NCI-H226 (cell line): Measurements from ENCODE around the gene PLA2G2A.
"Not testable (repeated sequence)": the region's sequence is repeated elsewhere in the genome, so short reads cannot be mapped to it uniquely, and the experiment has no call there.

Source experiments
- DNase-seq: peaks from one replicate; pipeline ENCODE4 v3.0.0-alpha.2; 2015

PLA2G2A gene, protein sequence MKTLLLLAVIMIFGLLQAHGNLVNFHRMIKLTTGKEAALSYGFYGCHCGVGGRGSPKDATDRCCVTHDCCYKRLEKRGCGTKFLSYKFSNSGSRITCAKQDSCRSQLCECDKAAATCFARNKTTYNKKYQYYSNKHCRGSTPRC

DNA sequence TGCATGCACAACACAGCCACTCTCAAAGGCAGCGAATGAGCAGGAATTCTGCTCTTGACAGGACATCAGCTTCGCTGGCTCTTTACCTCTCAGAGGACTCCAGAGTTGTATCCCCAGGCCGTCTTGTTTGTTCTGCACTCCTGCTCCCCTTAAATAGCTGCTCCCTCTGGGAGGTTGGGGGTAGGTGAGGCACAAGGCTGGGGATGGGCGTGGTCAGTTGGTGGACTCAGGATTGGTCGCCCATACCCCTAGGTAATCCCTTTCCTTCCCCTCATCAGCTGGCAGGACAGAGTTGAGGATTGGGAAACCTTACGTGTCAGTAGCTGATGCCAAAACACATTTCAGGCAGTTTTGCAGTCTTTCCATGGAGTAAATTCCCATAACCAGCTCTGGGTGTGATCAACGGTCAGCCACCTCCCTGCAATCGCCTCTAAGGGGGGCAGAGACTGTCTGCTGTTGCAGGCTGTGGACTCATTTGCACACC is at the start of gene PLA2G2A:
Gene PLA2G2A (minus strand): TSS at position 125 of the 484 bp plus-strand sequence. CDS start 845 bp downstream, outside the sequence.
- no peak for DNase-seq

DNA sequence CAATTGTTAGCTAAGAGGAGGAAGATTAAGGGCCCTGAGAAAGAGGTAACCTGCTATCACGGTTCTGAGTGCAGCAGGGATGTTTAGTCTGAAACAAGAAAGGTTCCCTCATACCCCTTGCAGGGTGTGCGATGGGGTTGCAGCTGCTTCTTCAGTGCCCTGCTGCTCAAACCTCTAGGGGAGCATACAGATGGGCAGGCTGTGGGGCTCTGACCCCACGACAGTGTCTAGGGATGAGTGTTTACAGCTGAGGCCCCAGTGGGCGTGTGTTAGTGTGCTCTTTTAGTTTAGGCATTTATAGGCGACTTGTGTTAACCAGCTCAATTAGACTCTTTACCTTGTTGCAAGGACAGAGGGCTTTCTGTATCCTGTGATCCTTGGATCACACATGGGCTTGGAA is 49.3 kb upstream of the PLA2G2A start:
- no peak for DNase-seq

DNA sequence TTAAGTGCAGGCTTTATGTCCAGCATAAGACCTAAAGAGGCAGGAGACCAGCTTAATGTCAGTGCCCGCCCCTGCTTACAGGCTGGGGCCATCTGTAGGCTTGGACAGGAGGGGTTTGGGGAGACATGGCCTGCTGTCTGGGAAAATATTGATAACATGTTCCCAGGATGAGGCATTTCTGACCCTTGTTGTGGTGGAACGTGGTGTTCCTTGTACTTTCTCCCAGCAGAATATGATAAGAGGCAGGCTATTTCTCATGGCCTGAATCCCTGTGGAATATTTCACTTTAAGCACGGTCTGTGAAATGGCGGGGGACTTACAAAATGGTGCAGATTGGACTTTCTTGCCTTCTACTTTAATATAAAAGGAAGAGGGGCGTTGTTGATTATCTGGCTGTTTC is 48.7 kb upstream of the PLA2G2A start:
- no peak for DNase-seq

DNA sequence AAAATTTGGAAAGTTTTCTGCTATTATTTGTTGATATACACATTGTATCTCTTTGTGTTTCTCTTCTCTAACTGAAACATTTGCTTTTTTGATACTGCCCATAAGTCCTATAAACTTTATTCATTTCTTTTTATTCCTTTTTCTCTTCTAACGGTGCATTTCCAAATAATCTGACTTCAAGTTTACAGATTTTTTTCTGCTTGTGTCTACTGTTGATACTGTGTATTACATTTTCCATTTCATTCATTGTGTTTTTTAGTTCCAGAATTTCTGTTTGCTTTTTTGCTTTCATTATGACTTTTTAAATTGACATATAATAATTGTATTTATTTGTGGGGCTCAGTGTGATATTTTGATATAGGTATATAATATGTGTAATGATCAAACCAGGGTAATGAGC is 38.3 kb upstream of the PLA2G2A start:
- DNase-seq: no peak

DNA sequence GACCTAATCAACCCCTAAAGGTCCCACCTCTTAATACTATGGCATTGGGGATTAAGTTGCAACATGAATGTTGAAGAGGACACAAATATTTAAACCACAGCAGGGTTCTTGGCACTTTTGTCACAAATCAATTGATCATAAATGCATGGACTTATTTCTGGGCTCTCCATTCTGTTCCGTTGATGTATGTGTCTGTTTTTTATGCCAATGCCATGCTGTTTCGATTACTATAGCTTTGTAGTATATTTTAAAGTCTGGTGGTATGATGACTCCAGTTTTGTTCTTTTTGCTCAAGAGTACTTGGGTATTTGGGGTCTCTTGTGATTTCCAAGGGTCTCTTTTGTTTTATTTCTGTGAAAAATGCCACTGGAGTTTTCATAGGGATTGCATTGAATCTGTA is 34.7 kb upstream of the PLA2G2A start:
- no peak for DNase-seq

DNA sequence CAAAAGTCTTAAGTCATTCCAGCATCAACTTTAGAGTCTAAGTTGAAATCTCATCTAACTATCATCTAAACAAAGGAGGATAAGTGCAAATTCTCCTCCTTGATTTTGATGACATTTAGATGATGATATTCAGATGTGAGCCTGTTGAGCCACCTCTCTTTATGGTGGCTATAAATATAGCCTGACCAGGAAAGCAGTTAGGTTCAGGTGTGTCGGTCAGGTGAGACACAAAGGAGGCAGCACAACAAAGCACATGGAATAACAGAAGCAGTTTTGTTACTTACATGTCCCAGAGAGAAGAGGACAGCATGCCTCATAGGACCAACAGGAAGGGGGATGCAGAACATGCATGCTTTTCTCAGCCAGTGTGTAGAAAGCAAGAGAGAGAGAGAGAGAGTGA is 30.6 kb upstream of the PLA2G2A start:
- no peak for DNase-seq

DNA sequence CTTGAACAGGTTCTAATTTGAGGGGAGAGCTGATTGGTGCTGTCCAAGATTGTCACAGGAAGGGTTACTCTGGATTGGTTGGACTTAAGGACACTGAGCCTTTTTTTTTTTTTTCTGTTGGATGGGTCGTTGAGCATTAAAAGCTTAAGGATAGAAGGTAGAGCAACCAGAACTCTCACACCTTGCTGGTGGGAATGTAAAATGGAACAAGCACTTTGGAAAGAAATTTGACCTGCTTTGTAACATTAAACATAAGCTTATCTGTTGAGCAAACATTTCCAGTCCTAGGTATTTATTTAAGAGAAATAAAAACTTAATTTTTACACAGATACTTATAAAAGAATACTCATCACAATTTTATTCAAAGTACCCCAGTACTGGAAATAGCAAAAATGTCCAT is 29.8 kb upstream of the PLA2G2A start:
- DNase-seq: no peak

DNA sequence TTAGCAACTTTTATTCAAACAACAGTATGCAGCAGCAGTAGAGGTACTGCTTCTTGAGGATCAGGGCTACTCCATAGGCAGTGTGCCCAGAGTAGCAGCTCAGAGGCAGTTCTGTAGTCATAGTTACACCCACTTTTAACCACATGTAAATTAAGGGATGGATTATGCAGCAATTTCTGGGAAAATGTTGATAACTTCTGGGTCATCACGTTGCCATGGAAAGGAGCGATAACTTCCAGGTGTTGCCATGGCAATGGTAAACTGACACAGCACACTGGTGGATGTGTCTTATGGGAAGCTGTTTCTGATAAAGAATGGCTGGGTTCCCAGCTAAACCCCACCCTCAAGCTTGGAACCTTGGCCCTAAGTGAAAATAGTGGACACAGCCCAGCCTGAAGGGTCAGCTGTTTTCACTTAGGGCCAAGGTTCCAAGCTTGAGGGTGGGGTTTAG is 29.0 kb upstream of the PLA2G2A start:
- peak; percentile 31 for DNase-seq

DNA sequence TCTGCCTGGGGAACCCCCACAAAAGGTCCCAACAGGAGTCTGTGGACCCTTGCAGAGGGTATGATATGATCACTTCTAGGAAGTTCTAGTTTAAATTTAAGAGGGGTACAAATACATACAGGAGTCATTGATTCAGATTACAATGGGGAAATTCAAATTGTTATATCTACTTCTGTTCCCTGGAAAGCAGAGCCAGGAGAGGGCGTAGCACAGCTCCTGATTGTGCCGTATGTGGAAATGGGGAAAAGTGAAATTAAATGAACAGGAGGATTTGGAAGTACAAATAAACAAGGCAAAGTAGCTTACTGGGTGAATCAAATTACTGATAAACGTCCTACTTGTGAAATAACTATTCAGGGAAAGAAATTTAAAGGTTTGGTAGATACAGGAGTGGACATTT is 19.4 kb upstream of the PLA2G2A start:
- not testable (repeated sequence) for DNase-seq

DNA sequence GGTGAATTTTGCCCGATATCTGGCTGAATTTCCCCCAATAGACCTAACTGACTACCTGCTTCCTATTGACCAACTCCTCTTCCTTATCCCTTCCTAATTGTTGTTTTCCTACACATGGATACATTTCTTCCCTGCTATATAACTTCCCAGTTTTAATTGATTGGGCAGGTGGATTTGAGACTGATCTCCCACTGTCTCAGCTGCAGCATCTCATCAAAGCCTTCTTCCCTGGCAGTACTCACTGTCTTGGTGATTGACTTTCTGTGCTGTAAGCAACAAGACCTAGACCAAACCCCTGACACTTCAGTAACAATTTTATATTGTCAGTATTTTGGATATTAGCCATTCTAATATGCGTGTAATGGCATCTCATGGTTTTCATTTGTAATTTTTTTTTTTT is 11.3 kb upstream of the PLA2G2A start:
- DNase-seq: no peak

DNA sequence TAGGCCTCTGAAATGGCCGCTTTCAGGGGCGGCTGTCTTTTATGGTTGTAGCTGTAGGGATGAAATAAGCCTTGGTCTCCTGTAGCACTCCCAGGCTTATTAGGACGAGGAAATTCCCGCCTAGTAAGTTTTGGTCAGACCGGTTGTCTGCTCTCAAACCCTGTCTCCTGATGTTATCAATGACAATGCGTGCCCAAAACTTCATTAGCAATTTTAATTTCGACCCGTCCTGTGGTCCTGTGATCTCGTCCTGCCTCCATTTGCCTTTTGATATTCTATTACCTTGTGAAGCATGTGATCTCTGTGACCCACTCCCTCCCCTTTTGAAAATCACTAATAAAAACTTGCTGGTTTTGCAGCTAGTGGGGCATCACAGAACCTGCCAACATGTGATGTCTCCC is 10.8 kb upstream of the PLA2G2A start:
- not testable (repeated sequence) for DNase-seq

DNA sequence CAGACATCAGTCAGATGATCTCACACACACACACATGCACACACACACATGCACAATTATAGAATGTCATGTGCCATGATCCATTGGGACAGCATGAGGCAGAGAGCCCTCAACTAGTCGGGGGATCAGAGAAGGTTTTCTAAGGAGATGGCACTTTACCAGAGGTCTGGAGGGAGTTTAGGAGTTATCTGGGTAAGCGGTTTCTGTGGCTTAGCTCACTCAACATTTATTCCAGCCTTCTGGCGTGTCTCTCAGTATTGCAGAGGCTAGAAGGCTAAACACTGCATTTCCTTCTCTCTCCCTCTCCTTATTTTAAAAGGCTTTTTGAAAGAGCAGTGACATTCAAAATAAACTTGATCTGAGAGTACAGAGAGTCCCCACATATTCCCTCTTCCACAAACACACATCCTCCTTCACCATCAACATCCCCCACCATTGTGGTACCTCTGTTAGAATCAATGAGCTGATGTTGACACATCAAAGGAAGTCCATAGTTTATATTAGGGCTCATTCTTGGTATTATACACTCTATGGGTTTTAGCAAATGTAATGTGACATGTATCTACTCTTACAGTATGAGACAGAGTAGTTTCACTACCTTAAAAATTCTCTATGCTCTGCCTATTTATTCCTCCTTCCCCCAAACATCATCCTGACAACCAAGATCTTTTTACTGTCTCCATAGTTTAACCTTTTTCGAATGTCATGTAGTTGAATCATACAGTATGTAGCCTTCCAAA is 9.0 kb upstream of the PLA2G2A start:
- peak; percentile 13 for DNase-seq

DNA sequence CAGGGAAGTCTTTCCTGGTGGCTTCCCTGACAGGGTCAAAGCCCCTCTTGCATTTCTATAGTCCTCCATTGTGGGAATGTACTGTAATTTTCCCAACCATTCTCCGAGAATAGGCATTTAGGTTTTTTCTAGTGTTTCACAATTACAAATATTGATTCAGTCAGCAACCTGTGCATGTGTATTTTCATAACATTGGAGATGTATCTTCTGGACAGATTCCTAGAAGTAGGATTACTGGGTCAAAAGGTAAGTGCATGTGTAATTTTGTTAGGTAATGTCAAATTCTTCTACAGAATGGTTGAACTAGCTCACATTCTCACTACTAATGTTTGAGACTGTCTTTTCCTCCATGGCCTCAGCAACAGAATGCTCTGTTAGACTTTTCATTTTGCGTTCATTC is 8.3 kb upstream of the PLA2G2A start:
- no peak for DNase-seq

DNA sequence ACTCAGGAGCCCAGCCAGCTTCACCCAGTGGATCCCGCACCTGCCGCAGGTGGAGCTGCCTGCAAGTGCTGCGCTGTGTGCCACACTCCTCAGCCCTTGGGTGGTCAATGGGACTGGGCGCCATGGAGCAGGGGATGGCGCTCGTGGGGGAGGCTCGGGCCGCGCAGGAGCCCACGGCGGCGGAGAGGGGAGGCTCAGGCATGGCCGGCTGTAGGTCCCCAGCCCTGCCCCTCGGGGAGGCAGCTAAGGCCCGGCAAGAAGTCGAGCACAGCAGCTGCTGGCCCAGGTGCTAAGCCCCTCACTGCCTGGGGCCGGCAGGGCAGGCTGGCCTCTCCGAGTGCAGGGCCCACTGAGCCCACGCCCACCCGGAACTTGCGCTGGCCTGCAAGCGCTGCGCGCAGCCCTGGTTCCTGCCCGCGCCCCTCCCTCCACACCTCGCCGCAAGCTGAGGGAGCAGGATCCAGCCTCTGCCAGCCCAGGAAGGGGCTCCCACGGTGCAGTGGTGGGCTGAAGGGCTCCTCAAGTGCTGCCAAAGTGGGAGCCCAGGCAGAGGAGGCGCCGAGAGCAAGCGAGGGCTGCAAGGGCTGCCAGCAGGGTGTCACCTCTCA is 5.1 kb upstream of the PLA2G2A start:
- DNase-seq: not testable (repeated sequence)

DNA sequence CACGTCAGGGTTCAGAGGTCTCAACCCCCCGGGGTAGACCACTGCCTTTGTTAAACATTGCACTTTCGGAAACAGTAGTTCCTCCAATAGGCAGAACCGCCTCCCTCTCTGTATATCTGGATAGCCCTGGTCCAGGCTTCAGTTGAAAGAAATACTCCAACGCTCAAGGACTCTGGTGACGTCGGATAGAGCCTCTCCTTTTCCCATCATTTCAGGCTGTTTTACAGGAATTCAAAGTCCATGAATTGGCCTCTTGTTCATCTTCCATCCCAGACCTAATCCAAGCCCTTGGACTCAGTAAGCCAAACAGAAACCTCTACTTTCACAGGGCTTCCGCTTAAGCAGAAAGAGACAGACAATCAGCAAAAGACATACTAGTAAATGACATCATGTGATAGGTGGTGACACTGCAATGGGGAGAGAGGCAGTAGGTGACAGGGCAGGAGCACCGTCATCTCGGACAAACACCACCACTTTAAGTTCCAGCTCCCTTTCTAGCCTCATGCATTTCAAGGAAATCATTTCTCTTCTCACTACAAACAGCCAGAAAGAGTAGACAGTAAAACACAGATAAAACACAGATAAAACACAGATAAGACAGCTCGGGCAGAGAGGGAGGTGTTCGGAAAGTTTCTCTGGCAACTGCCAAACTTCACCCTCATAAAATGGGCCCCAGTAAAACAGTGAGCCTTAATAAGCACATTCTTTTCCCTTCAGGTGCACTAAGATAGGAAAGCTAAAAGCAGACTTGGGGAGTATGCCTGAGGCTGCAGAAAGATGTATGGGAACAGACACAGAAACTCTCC is 2.3 kb upstream of the PLA2G2A start:
- no peak for DNase-seq

DNA sequence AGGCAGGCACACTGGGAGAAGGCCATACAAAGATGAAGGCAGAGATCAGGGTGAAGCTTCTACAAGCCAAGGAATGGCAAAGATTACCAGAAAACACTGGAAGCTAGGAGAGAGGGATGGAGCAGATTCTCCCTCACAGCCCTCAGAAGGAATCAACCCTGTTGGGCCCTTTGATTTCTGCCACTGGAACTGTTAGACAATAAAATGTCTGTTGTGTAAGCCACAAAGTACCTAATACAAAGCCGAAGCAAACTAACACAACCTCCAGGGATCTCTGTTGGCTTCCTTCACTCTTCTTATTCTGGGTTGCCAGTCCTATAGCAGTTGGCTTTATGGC is 1.7 kb upstream of the PLA2G2A start:
- DNase-seq: no peak

DNA sequence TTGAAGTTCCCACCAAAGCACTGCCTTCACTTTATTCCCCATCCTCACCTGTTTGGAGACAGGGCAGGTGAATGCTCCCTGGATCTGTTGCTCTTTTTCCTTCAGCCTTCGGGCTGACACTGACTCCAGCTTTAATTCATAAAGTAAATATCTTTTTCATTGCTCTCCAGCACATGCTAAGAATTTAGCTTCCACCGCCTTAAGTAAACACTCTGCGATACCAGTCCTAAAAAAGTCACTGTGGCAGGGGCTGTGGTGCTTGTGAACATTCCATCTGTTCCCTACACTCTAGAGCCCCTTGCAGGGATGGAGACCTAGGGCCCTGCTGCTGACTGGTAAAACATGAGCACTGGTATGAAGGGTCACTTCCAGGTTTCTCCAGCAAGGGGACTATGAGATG is 896 bp upstream of the PLA2G2A start:
- DNase-seq: no peak

DNA sequence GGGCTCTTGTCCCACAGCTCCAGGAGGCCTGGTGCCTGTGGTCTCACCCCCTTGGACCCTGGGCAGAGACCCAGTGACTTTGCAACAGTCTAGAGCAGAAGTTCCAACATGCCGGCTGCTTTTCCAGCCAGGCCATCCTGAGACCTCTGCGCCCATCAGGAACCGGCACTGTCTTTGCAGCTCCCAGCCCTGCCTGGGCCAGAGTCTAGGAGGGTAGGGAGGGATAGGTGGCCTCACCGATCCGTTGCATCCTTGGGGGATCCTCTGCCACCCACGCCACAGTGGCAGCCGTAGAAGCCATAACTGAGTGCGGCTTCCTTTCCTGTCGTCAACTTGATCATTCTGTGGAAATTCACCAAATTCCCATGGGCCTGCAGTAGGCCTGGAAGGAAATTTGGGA is 1.3 kb downstream of the PLA2G2A start:
- no peak for DNase-seq

DNA sequence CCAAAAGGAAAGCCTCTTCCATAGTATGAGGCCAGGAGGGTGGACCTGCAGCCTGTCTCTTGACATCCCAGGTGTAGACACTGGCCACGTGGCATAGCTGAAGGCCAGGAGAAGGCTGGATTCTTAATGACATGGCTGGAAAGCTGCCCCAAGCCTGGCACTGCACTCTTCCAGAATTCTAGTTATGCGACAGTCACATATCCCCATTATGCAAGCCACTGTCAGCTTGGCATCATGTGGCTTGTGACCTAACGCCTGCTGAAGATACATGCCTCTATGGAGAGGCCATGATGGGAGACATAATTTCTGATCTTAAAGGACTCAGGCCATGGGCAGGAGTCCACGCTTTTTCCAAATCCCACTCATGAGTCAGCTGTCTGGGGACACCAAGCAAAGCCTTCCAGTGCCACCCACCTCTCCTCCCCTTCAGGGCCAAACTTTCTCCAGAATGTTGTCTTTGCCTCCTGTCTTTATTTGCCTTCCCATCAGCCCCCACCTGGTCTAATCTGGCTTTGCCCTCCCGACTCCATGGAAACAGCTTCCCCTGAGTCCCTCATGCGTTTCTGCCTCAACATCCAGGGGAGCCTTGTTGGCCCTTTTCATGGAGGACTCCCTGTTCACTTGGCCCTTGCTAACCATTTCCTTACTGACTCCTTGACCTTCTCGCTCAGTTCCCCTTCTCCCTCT is 3.0 kb downstream of the PLA2G2A start:
- no peak for DNase-seq

DNA sequence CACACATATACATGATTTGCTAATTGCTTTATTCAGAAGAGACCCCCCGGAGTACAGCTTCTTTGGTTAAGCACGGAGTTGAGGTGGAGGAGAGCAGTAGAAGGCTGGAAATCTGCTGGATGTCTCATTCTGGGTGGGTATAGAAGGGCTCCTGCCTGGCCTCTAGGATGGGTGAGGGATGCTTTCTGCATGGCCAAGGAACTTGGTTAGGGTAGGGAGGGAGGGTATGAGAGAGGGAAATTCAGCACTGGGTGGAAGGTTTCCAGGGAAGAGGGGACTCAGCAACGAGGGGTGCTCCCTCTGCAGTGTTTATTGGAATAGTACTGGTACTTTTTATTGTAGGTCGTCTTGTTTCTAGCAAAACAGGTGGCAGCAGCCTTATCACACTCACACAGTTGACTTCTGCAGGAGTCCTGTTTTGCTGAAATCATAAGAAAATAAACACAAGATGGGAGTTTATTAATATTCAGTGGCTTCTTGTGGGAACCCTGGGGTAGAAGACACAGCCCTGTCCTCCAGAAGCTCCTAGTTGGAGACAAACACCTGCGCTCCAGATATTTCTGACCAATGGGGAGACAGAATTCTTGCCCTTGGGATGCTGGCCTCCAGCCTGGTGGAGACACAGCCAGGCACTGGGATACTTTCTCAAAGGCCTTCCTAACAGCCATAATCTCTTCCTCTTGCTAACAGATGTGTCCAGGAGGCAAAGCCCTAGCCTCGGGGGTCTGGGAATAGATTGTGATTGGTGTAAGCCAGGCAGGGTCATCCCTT is 3.8 kb downstream of the PLA2G2A start:
- DNase-seq: no peak

DNA sequence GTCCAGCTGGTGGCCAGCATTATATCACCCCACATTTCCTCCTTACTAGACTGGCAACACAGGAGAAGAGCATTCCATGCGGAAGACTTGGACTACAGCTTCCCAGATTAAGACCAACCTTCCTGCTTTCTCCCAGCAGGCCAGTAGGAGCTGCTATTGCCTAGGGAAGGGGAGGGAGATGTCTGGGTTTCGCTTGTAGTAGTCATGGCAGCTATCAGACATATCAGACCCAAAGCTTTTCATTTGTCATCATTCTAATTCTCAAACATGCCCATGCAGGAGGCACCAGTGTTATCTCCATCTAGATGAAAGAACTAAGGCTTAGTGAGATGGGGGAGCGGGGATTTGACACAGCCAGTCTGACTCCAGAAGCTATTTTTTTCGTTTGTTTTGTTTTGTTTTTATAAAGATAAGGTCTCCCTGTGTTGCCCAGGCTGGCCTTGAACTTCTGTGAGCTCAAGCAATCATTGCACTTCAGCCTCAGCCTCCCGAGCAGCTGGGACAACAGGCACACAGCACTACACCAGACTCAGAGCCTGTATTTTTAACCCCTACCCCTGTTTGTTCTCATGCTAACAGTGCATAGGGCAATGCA is 4.5 kb downstream of the PLA2G2A start:
- DNase-seq: peak; percentile 63

DNA sequence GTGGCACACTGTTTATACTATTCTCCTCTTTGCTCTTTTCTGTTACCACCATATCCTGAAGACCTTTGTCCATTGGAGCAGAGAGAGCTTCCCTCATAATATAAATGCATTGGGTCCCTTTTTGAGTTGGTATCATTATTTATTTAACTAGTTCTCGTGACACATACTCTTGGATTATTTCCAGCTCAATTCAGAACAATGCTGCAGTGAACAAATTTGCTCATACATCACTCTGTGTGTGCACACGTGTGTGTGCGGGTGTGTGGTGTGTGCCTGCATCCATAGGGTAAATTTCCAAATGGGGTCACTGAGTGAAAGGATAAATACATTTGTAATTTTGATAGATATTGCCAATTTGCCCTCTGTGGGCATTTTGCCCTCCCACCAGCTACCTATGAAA is 5.8 kb downstream of the PLA2G2A start:
- DNase-seq: no peak
